GM21576 (cell line): Measurements from ENCODE around the gene NOL9.

Experiments
- ATAC-seq: cut with Tn5 transposase; IDR thresholded peaks from one replicate; pipeline ENCODE4 v1.9.1; 2021; ENCODE audit warnings: mild to moderate bottlenecking, moderate library complexity; ENCODE audit not compliant: unreplicated experiment

The NOL9 gene

GRCh38 chr1:6473156-6473555 lies 81.2 kb downstream of the NOL9 start:
- ATAC-seq, result no peak

DNA sequence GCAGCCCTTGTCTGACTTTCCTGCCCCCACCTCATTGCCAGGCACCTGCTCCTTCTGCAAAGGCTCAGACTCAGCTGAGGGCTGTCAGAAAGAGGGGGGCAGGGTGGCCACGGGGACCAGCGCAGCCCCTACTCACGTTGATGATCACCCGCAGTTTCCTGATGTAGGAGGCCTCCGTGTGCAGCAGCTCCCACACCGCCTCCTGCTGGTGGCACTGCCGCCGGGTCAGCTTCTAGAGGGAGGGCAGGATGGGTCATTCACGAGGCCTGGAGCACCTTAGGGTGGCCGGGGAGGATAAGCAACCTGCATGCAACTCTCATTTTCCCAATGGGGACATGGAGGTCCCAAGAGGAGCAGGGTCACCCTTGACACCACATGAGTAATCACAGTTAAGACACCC lies 81.9 kb downstream of the NOL9 start:
- no peak for ATAC-seq

DNA sequence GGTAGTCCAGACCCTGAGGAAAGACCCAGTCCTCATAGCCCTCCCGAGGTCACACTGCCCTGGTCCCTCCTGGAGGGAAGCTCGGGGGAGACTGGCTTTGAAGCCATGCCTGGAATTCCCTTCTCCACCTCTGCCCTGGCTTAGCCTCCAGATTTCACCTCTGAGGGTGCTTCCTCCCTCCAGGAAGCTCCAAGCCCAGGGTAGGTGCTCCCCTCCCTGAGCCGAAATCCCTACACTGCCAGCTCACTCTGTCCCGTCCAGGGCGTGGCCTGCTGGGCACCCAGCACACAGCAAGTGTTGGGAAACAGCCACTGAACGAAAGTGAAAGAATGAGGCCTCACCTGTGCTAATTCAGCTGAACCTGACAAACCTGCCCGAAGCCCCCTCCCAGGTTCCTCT lies 82.3 kb downstream of the NOL9 start:
- ATAC-seq, result no peak
